Measurements from ENCODE around the gene POLG. TPM values are rescaled to one million over a fixed set of nuclear protein-coding genes. Genes with fewer than 3 reads are reported as not detected.
A peak's percentile ranks its signal among the peaks of the same experiment; 100 is the strongest.

The POLG gene
- total RNA-seq, 1 experiment from 2014 or later: 35.7 TPM

DNA sequence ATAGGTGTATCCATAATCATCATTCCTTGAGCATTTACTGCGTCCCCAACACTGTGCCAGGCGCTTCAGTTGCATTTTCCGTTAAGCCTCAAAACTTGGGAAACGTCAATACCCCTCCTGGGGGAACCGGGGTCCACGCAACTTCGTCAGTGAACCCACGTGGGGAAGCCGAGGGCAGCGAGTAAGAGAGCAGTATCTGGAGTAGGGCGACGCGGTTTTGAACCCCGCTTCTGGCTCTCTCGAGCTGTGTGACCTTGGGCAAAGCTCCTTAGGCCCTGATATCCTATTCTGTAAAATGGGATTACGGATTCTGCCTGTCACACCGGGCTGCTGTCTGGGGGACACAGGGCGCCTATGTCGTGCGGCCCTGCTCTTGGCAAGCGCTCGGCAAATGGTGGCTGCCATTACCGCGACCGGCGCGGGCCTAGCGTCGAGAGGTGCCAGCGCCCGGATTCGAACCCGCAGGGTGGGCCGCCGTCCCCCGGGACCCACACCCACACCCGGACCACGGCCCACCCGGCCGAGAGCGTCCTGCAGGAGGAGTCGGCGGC is 590 bp downstream of the POLG start:
- no peak for DNase-seq (ENCODE audit: low read depth, low spot score)
- in situ Hi-C loops (cut with HindIII; ENCODE audit: low pct_unique_long_range_greater_than_20kb, low sequenced_read_pairs): no loop called here

DNA sequence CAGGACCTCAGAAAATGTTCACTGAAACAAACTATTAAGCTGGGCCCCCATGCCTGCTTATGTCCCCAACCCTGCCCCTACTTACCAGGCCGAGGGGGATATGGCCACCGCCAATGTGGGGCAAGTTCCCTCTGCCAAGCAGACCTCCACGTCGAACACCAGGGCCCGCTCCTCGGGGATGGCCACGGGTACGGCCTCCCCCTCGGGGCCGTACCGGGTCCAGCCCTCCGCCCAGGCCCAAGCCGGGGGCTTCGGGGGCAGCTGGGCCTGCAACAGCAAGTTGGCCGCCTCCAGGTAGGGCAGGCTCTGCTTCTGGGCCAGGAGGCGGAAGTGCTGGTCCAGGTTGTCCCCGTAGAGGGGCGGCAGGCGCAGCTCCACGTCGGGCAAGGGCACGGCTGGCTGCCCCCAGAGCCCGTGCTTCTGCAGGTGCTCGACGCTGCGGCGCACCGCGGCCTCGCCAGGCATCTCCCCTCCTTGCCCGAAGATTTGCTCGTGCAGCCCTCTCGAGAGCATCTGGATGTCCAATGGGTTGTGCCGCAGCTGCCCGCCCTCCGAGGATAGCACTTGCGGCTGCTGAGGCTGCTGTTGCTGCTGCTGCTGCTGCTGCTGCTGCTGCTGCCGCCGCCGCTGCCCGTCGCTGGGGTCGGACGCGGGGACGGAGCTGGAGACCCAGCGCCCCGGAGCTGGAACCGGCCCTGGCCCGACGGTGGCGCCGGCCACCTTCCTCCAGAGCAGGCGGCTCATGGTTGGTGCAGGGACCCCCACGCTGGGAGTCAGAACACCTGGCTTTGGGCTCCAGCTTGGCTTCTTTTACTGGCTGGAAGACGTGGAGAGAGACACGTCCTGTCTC is 1.4 kb downstream of the POLG start:
- DNase-seq (ENCODE audit: low read depth, low spot score): no peak
- in situ Hi-C loops (cut with HindIII; ENCODE audit: low pct_unique_long_range_greater_than_20kb, low sequenced_read_pairs): no loop called here

- peak; percentile 52 for DNase-seq (ENCODE audit: low read depth, low spot score)
- in situ Hi-C loops (cut with HindIII; ENCODE audit: low pct_unique_long_range_greater_than_20kb, low sequenced_read_pairs): no loop called here
Observed at GRCh38 chr15:89332446-89332845, 2.2 kb downstream of the POLG start.

GRCh38 chr15:89330881-89331595 is 3.6 kb downstream of the POLG start:
- DNase-seq (ENCODE audit: low read depth, low spot score): no peak
- in situ Hi-C loops (cut with HindIII; ENCODE audit: low pct_unique_long_range_greater_than_20kb, low sequenced_read_pairs): no loop called here

- no peak for DNase-seq (ENCODE audit: low read depth, low spot score)
- in situ Hi-C loops (cut with HindIII; ENCODE audit: low pct_unique_long_range_greater_than_20kb, low sequenced_read_pairs): no loop called here
Observed at GRCh38 chr15:89330119-89330518, 4.5 kb downstream of the POLG start.

GRCh38 chr15:89329329-89330084 is 5.1 kb downstream of the POLG start:
- in situ Hi-C loops (cut with HindIII; ENCODE audit: low pct_unique_long_range_greater_than_20kb, low sequenced_read_pairs): no loop called here
- DNase-seq (ENCODE audit: low read depth, low spot score): no peak

GRCh38 chr15:89328398-89329254 is 6.0 kb downstream of the POLG start:
- no peak for DNase-seq (ENCODE audit: low read depth, low spot score)
- in situ Hi-C loops (cut with HindIII; ENCODE audit: low pct_unique_long_range_greater_than_20kb, low sequenced_read_pairs): no loop called here

- DNase-seq (ENCODE audit: low read depth, low spot score): no peak
- in situ Hi-C loops (cut with HindIII; ENCODE audit: low pct_unique_long_range_greater_than_20kb, low sequenced_read_pairs): no loop called here
Observed at GRCh38 chr15:89327113-89327512, 7.5 kb downstream of the POLG start.

- in situ Hi-C loops (cut with HindIII; ENCODE audit: low pct_unique_long_range_greater_than_20kb, low sequenced_read_pairs): no loop called here
- DNase-seq (ENCODE audit: low read depth, low spot score): no peak
Observed at GRCh38 chr15:89326316-89326715, 8.3 kb downstream of the POLG start.

- in situ Hi-C loops (cut with HindIII; ENCODE audit: low pct_unique_long_range_greater_than_20kb, low sequenced_read_pairs): no loop called here
- no peak for DNase-seq (ENCODE audit: low read depth, low spot score)
Observed at GRCh38 chr15:89325039-89325803, 9.4 kb downstream of the POLG start.

DNA sequence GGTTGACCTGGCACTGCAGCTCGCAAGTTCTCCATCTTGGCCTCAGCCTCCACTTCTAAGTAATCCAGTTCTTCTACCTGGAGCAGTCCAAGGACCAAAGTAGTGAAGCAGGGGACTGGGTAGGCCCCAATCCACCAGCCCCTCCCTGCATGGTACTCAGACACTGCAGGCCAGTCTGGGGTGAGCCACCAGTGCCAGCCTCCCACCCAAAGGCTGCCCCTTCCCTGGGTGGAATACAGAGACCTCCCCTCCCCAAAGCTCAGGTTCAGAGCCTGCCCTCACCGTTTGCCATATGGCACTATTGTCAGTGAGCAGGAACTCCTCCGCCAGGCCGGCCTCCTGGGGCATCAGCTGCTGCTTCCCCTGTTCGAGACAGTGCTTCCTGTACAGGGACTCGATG is 10.8 kb downstream of the POLG start:
- DNase-seq (ENCODE audit: low read depth, low spot score): no peak
- in situ Hi-C loops (cut with HindIII; ENCODE audit: low pct_unique_long_range_greater_than_20kb, low sequenced_read_pairs): no loop called here

DNA sequence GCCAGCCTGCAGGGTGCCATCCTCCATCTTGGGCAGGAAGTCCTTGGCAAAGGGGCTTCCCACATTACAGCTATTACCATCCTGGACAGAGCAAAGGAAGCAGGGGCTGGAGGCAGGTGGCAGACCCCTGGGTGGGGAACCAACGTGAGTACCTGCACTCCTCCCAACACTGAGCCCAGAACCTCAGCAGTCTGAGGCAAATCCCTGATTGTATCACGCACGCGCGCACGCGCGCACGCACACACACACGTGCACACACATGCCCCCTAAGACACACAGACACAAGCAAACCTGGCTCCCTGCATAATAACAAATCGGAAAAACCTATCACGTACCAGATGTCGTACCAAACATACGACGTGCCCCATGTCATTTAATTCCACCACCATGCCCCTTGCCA is 11.8 kb downstream of the POLG start:
- DNase-seq (ENCODE audit: low read depth, low spot score): no peak
- in situ Hi-C loops (cut with HindIII; ENCODE audit: low pct_unique_long_range_greater_than_20kb, low sequenced_read_pairs): no loop called here

- DNase-seq (ENCODE audit: low read depth, low spot score): no peak
- in situ Hi-C loops (cut with HindIII; ENCODE audit: low pct_unique_long_range_greater_than_20kb, low sequenced_read_pairs): no loop called here
Observed at GRCh38 chr15:89321521-89322410, 12.9 kb downstream of the POLG start.

DNA sequence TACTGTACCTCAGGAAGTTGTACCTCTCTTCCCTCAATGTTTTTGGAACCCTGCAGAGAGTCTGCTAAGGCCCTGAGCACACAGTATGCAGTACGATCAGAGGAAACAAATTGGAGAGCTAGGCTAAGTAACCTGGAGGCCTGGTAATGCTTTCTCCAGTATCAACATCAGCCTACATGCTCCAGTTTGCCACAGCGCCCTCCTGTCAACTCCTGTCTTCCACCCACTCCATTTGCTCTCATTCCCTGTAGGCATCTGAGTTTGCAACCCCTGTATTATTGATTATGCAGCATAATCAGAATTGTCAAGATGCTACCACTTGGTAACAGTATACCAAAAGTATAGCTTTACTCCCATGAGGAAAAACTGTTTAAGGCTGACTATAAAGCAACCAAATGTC is 14.4 kb downstream of the POLG start:
- in situ Hi-C loops (cut with HindIII; ENCODE audit: low pct_unique_long_range_greater_than_20kb, low sequenced_read_pairs): no loop called here
- no peak for DNase-seq (ENCODE audit: low read depth, low spot score)

DNA sequence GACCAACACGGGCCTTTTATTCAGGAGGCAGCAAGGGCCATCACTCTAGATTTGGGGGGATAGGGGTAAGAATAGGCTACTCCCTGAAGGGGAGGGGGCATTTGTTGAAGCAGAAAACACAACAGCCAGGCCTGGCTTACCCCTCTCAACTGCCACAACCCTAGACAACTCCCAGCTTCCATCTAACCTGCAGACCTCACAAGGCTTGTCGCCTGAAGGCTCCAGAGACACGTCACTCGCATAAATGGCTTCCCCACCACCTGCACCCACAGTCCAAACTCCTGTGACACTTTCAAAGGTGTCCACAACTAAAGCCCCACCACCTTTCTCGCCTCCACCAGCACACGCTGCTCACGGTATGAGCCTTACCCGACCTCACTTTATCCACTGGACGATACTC is 14.9 kb downstream of the POLG start:
- no peak for DNase-seq (ENCODE audit: low read depth, low spot score)
- in situ Hi-C loops (cut with HindIII; ENCODE audit: low pct_unique_long_range_greater_than_20kb, low sequenced_read_pairs): no loop called here

Measured in SK-MEL-5 (cell line).